HEK293 (cell line): Measurements from ENCODE around the gene DEUP1.

Experiments
- CTCF ChIA-PET: fragments of 350-600 bp; formaldehyde crosslinking; extraction: SDS; loops from one replicate; lab custom pipeline; 2021; ENCODE audit warnings: antibody characterized with exemption; lab: Yijun Ruan, JAX
- POLR2A ChIA-PET: fragments of 300-600 bp; formaldehyde crosslinking; extraction: SDS; loops from one replicate; lab custom pipeline; 2020; ENCODE audit warnings: antibody characterized with exemption, inconsistent platforms; lab: Yijun Ruan, JAX
- H3K27ac ChIP-seq: fragments of 200-500 bp; sonication (Bioruptor generic); 2 replicates; pipeline ENCODE4 v1.5.1; 2014; ENCODE audit warnings: low read depth, low read length, control low read depth, inconsistent platforms; ENCODE audit errors: extremely low read depth
- H3K36me3 ChIP-seq, 2 experiments: fragments of 200-500 bp in 1 of 2; sonication (Bioruptor generic) in 1 of 2; 1 replicate in 1 of 2; 2 replicates in 1 of 2; pipeline ENCODE4 v1.5.1; 2014 to 2017; ENCODE audit warnings: inconsistent platforms in 2 of 2, low read length in 2 of 2; ENCODE audit not compliant: control insufficient read depth in 2 of 2, insufficient read depth in 1 of 2
- H3K4me1 ChIP-seq: fragments of 200-500 bp; sonication (Bioruptor generic); 2 replicates; pipeline ENCODE4 v1.5.1; 2014; ENCODE audit warnings: mild to moderate bottlenecking, low read length, inconsistent platforms; ENCODE audit not compliant: control insufficient read depth, insufficient read depth
- H3K4me3 ChIP-seq: 2 replicates; pipeline ENCODE4 v1.5.1; 2011; ENCODE audit warnings: low read depth, mild to moderate bottlenecking, control low read depth, low read length, moderate library complexity
- H3K9me3 ChIP-seq: fragments of 200-500 bp; sonication (Bioruptor generic); 2 replicates; pipeline ENCODE4 v1.5.1; 2014; ENCODE audit warnings: low read depth, low read length, inconsistent platforms; ENCODE audit not compliant: control insufficient read depth, insufficient read depth
- GFI1B ChIP-seq: fragments of 450-650 bp; formaldehyde crosslinking; IDR thresholded peaks from 2 replicates; pipeline ENCODE4 v1.5.1; 2016; ENCODE audit warnings: missing biosample characterization, missing genetic modification characterization
- IKZF3 ChIP-seq: fragments of 450-650 bp; IDR thresholded peaks from 2 replicates; pipeline ENCODE4 v1.5.0; 2018; ENCODE audit warnings: missing biosample characterization, mild to moderate bottlenecking, missing genetic modification characterization, moderate library complexity
- KLF16 ChIP-seq: fragments of 450-650 bp; formaldehyde crosslinking; IDR thresholded peaks from 2 replicates; pipeline ENCODE4 v1.5.1; 2017; ENCODE audit warnings: missing biosample characterization, missing genetic modification characterization
- KLF7 ChIP-seq: fragments of 450-650 bp; formaldehyde crosslinking; IDR thresholded peaks from 2 replicates; pipeline ENCODE4 v1.5.1; 2016; ENCODE audit warnings: missing biosample characterization, missing genetic modification characterization, borderline replicate concordance
- TCF7L2 ChIP-seq: IDR thresholded peaks from 2 replicates; pipeline ENCODE4 v1.6.1; 2011; ENCODE audit warnings: low read depth, mild to moderate bottlenecking, inconsistent platforms, low read length, moderate library complexity, borderline replicate concordance
- ZFP69B ChIP-seq: fragments of 450-650 bp; formaldehyde crosslinking; IDR thresholded peaks from 2 replicates; pipeline ENCODE4 v1.5.1; 2016; ENCODE audit warnings: missing biosample characterization, missing genetic modification characterization
- ZNF169 ChIP-seq: fragments of 450-650 bp; formaldehyde crosslinking; IDR thresholded peaks from 2 replicates; pipeline ENCODE4 v1.5.1; 2016; ENCODE audit warnings: missing biosample characterization, missing genetic modification characterization
- ZNF174 ChIP-seq: fragments of 450-650 bp; formaldehyde crosslinking; IDR thresholded peaks from 2 replicates; pipeline ENCODE4 v1.5.0; 2017; ENCODE audit warnings: missing biosample characterization, mild to moderate bottlenecking, missing genetic modification characterization
- ZNF184 ChIP-seq: fragments of 450-650 bp; IDR thresholded peaks from 2 replicates; pipeline ENCODE4 v1.5.1; 2018; ENCODE audit warnings: missing biosample characterization, mild to moderate bottlenecking, missing genetic modification characterization
- ZNF221 ChIP-seq: fragments of 450-650 bp; formaldehyde crosslinking; IDR thresholded peaks from 2 replicates; pipeline ENCODE4 v1.5.1; 2017; ENCODE audit warnings: missing biosample characterization, missing genetic modification characterization, borderline replicate concordance
- ZNF274 ChIP-seq, 2 experiments: fragments of 200-500 bp in 1 of 2; fragments of 450-650 bp in 1 of 2; sonication (Bioruptor generic) in 1 of 2; formaldehyde crosslinking in 1 of 2; IDR thresholded peaks; 2 replicates each; pipeline versions ENCODE4 v1.5.1 to v1.6.1; 2014 to 2016; ENCODE audit warnings: borderline replicate concordance in 1 of 2, inconsistent platforms in 1 of 2, low read length in 1 of 2, missing biosample characterization in 1 of 2, missing genetic modification characterization in 1 of 2
- ZNF623 ChIP-seq: fragments of 450-650 bp; formaldehyde crosslinking; IDR thresholded peaks from 2 replicates; pipeline ENCODE4 v1.5.1; 2016; ENCODE audit warnings: missing biosample characterization, missing genetic modification characterization
- ZNF692 ChIP-seq: fragments of 450-650 bp; formaldehyde crosslinking; IDR thresholded peaks from 2 replicates; pipeline ENCODE4 v1.5.1; 2016; ENCODE audit warnings: missing biosample characterization, missing genetic modification characterization
- TF ChIP-seq, protein P1 (sequence below): fragments of 450-650 bp; formaldehyde crosslinking; IDR thresholded peaks from 2 replicates; pipeline ENCODE4 v1.5.1; 2017; ENCODE audit warnings: missing biosample characterization, missing genetic modification characterization
- TF ChIP-seq, protein P2 (sequence below): fragments of 450-650 bp; IDR thresholded peaks from 2 replicates; pipeline ENCODE4 v1.5.1; 2018; ENCODE audit warnings: missing biosample characterization, mild to moderate bottlenecking, missing genetic modification characterization
- TF ChIP-seq, protein P3 (sequence below): IDR thresholded peaks from 2 replicates; pipeline ENCODE4 v1.6.1; 2011; ENCODE audit warnings: mild to moderate bottlenecking, low read depth, low read length, borderline replicate concordance

The DEUP1 gene

GRCh38 chr11:93484716-93485115 lies 154.2 kb downstream of the DEUP1 start:
- H3K36me3 ChIP-seq = peaks cover 0 to 5% of the 10 kb centered on the region in 2 experiments; a peak in 1 of 3 replicates
- POLR2A ChIA-PET = no interaction called here
- TF ChIP-seq GFI1B (tag by site-specific recombination) (no peak), IKZF3 (no peak), ZNF623 (tag by site-specific recombination) (no peak)
- H3K4me1 ChIP-seq = peaks cover 2% of the 10 kb centered on the region; the same call in 1 of the 2 replicates
- H3K4me3 ChIP-seq = no peak overlapping the region
- no peak overlapping the region for H3K27ac ChIP-seq
- CTCF ChIA-PET = interaction anchor here (0.7 kb wide), 1 partner anchor 253 kb away, joined by 4 read pairs; no protein-coding TSS in a partner anchor
- no peaks in the 10 kb centered on the region for H3K9me3 ChIP-seq

- no peak overlapping the region for H3K27ac ChIP-seq
- TF ChIP-seq KLF16 = no peak
- no peak for TF ChIP-seq TCF7L2
- no peak for TF ChIP-seq ZNF274 (IDR thresholded peaks at IDR 0.05; ENCODE audit: low read length)
- TF ChIP-seq ZNF274 (tag by site-specific recombination; IDR thresholded peaks at IDR 0.05; ENCODE audit: borderline replicate concordance) = no peak
- TF ChIP-seq, protein P1, sequence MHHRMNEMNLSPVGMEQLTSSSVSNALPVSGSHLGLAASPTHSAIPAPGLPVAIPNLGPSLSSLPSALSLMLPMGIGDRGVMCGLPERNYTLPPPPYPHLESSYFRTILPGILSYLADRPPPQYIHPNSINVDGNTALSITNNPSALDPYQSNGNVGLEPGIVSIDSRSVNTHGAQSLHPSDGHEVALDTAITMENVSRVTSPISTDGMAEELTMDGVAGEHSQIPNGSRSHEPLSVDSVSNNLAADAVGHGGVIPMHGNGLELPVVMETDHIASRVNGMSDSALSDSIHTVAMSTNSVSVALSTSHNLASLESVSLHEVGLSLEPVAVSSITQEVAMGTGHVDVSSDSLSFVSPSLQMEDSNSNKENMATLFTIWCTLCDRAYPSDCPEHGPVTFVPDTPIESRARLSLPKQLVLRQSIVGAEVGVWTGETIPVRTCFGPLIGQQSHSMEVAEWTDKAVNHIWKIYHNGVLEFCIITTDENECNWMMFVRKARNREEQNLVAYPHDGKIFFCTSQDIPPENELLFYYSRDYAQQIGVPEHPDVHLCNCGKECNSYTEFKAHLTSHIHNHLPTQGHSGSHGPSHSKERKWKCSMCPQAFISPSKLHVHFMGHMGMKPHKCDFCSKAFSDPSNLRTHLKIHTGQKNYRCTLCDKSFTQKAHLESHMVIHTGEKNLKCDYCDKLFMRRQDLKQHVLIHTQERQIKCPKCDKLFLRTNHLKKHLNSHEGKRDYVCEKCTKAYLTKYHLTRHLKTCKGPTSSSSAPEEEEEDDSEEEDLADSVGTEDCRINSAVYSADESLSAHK (tag by site-specific recombination) = no peak
- TF ChIP-seq ZNF692 (tag by site-specific recombination) = no peak
- TF ChIP-seq, protein P2, sequence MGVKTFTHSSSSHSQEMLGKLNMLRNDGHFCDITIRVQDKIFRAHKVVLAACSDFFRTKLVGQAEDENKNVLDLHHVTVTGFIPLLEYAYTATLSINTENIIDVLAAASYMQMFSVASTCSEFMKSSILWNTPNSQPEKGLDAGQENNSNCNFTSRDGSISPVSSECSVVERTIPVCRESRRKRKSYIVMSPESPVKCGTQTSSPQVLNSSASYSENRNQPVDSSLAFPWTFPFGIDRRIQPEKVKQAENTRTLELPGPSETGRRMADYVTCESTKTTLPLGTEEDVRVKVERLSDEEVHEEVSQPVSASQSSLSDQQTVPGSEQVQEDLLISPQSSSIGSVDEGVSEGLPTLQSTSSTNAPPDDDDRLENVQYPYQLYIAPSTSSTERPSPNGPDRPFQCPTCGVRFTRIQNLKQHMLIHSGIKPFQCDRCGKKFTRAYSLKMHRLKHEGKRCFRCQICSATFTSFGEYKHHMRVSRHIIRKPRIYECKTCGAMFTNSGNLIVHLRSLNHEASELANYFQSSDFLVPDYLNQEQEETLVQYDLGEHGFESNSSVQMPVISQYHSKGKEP (tag by site-specific recombination) = no peak
- no peak for TF ChIP-seq ZFP69B
- no peak for TF ChIP-seq ZNF169 (tag by site-specific recombination)
- no peak for TF ChIP-seq ZNF174 (tag by site-specific recombination)
- TF ChIP-seq ZNF184 = no peak
- TF ChIP-seq, protein P3, sequence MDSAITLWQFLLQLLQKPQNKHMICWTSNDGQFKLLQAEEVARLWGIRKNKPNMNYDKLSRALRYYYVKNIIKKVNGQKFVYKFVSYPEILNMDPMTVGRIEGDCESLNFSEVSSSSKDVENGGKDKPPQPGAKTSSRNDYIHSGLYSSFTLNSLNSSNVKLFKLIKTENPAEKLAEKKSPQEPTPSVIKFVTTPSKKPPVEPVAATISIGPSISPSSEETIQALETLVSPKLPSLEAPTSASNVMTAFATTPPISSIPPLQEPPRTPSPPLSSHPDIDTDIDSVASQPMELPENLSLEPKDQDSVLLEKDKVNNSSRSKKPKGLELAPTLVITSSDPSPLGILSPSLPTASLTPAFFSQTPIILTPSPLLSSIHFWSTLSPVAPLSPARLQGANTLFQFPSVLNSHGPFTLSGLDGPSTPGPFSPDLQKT = no peak
- no peak for TF ChIP-seq KLF7
- TF ChIP-seq ZNF221 (tag by site-specific recombination) = no peak
- TF ChIP-seq, all 188 proteins: peak for 0
- Histone ChIP-seq H3K36me3 (peaks cover 0 to 5% of the 10 kb centered on the region in 2 experiments; a peak in 1 of 3 replicates), H3K4me3 (no peak overlapping the region), H3K4me1 (peaks cover 2% of the 10 kb centered on the region; the same call in 1 of the 2 replicates), H3K9me3 (no peaks in the 10 kb centered on the region)
- POLR2A ChIA-PET = no interaction called here
- CTCF ChIA-PET = no interaction called here
These were observed 155.4 kb downstream of the DEUP1 start for GRCh38 chr11:93485983-93486382.
